Measurements from ENCODE around the gene COPG2.

DNA sequence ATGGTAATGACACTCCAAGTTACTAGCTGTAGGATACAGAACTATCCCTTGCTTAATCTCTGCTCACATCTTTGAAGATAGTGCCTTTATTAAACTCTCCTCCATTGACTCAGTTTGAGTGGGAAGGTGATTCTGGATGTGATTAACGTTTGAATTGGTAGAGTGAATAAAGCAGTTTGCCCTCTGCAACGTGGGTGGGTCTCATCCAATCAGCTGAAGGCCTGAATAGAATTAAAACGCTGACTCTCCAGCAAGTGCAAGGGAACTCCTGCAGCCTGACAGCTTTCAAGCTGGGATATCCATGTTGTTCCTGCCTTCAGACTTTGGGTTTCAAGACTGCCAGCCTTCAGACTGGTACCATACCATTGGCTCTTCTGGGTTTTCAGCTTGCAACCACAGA, 43.9 kb upstream of the COPG2 start:
- TF ChIP-seq EP300 (IDR thresholded peaks at IDR 0.05) (no peak), CTCF (IDR thresholded peaks at IDR 0.05) (no peak), POLR2A (IDR thresholded peaks at IDR 0.05) (no peak)

Measured in gastroesophageal sphincter (tissue), 3 donors.